Liver (tissue), 3 donors: ENCODE measurements around the gene HNRNPM.

ENCODE experiments used
- ATF3 ChIP-seq: IDR thresholded peaks from 2 replicates; pipeline ENCODE4 v1.6.1; 2016; ENCODE audit warnings: antibody characterized with exemption
- CTCF ChIP-seq: fragments of 150-350 bp; IDR thresholded peaks from 2 replicates; pipeline ENCODE4 v1.5.1; 2017; ENCODE audit warnings: improper control_type of control experiment, low read depth, low read length; ENCODE audit not compliant: missing input control
- GABPA ChIP-seq, 2 donors: IDR thresholded peaks in 1 of 2; conservative IDR thresholded peaks in 1 of 2; 2 replicates each; pipeline ENCODE4 v1.6.1; 2016; ENCODE audit warnings: antibody characterized with exemption in 2 of 2, mild to moderate bottlenecking in 1 of 2, moderate library complexity in 1 of 2
- HNF4A ChIP-seq, 2 donors: conservative IDR thresholded peaks; 2 replicates each; pipeline ENCODE4 v1.6.1; 2016; ENCODE audit warnings: antibody characterized with exemption in 2 of 2, mild to moderate bottlenecking in 2 of 2
- JUND ChIP-seq, 2 donors: IDR thresholded peaks; 2 replicates each; pipeline ENCODE4 v1.6.1; 2016; ENCODE audit warnings: antibody characterized with exemption in 2 of 2
- RAD21 ChIP-seq, 2 donors: IDR thresholded peaks; 2 replicates each; pipeline ENCODE4 v1.6.1; 2016; ENCODE audit warnings: antibody characterized with exemption in 2 of 2, mild to moderate bottlenecking in 2 of 2
- REST ChIP-seq: IDR thresholded peaks from 2 replicates; pipeline ENCODE4 v1.6.1; 2016; ENCODE audit warnings: antibody characterized with exemption, mild to moderate bottlenecking
- RXRA ChIP-seq, 2 donors: IDR thresholded peaks; 2 replicates each; pipeline ENCODE4 v1.6.1; 2017 to 2018; ENCODE audit warnings: antibody characterized with exemption in 2 of 2, mild to moderate bottlenecking in 1 of 2
- SP1 ChIP-seq: IDR thresholded peaks from 2 replicates; pipeline ENCODE4 v1.6.1; 2018; ENCODE audit warnings: antibody characterized with exemption, mild to moderate bottlenecking
- TAF1 ChIP-seq: conservative IDR thresholded peaks from 2 replicates; pipeline ENCODE4 v1.6.1; 2016; ENCODE audit warnings: antibody characterized with exemption, mild to moderate bottlenecking
- YY1 ChIP-seq: IDR thresholded peaks from 2 replicates; pipeline ENCODE4 v1.6.1; 2016; ENCODE audit warnings: antibody characterized with exemption, mild to moderate bottlenecking
- donor health status: healthy.
- donor health status: healthy.

- TF ChIP-seq JUND (IDR thresholded peaks at IDR 0.05) (no peak), CTCF (no peak), REST (no peak), GABPA (IDR thresholded peaks at IDR 0.05 in 1 of 2, conservative IDR thresholded peaks at IDR 0.05 in 1 of 2) (no peak), YY1 (no peak), RAD21 (IDR thresholded peaks at IDR 0.05) (no peak), SP1 (no peak), HNF4A (conservative IDR thresholded peaks at IDR 0.05) (no peak), ATF3 (no peak), RXRA (IDR thresholded peaks at IDR 0.05) (no peak), TAF1 (no peak)
These were observed 47.5 kb upstream of the HNRNPM start for GRCh38 chr19:8397271-8397670.
